Endodermal cell (in vitro differentiated cells): ENCODE results near the gene BRD7. TPM values are rescaled to one million over a fixed set of nuclear protein-coding genes. Genes with fewer than 3 reads are reported as not detected.

ENCODE experiments used
- DNase-seq: peaks from one replicate; pipeline ENCODE4 v3.0.0-alpha.2; 2017
- H3K27ac ChIP-seq: 2 replicates; pipeline ENCODE4 v1.5.1; 2013; ENCODE audit warnings: mild to moderate bottlenecking, low read depth, low read length, moderate library complexity
- H3K27me3 ChIP-seq: 2 replicates; pipeline ENCODE4 v1.6.1; 2013; ENCODE audit warnings: mild to moderate bottlenecking, low read length, moderate library complexity; ENCODE audit not compliant: insufficient read depth, control insufficient read depth, poor library complexity, severe bottlenecking
- H3K36me3 ChIP-seq: 2 replicates; pipeline ENCODE4 v1.7.0; 2013; ENCODE audit warnings: mild to moderate bottlenecking, low read length, moderate library complexity; ENCODE audit not compliant: control insufficient read depth, insufficient read depth
- H3K4me1 ChIP-seq: one replicate; pipeline ENCODE4 v1.7.0; 2013; ENCODE audit warnings: low read length; ENCODE audit not compliant: control insufficient read depth, insufficient read depth
- H3K4me3 ChIP-seq: 2 replicates; pipeline ENCODE4 v1.5.1; 2013; ENCODE audit warnings: mild to moderate bottlenecking, low read length, moderate library complexity
- H3K9ac ChIP-seq: 2 replicates; pipeline ENCODE4 v1.6.1; 2013; ENCODE audit warnings: mild to moderate bottlenecking, low read length, moderate library complexity; ENCODE audit not compliant: poor library complexity, severe bottlenecking; ENCODE audit errors: extremely low read depth
- H3K9me3 ChIP-seq: 2 replicates; pipeline ENCODE4 v1.6.1; 2013; ENCODE audit warnings: mild to moderate bottlenecking, low read length, moderate library complexity; ENCODE audit not compliant: control insufficient read depth
- H3K27ac Mint-ChIP-seq: 2 replicates; pipeline ENCODE4 v1.8.0; 2020; ENCODE audit warnings: mixed read lengths
- H3K27me3 Mint-ChIP-seq: 2 replicates; pipeline ENCODE4 v1.8.0; 2021; ENCODE audit warnings: mild to moderate bottlenecking, mixed read lengths; ENCODE audit not compliant: insufficient read depth
- H3K36me3 Mint-ChIP-seq: 2 replicates; pipeline ENCODE4 v1.8.0; 2020; ENCODE audit warnings: low read depth, mixed read lengths
- H3K4me1 Mint-ChIP-seq: 2 replicates; pipeline ENCODE4 v1.8.0; 2020; ENCODE audit warnings: mixed read lengths
- H3K4me3 Mint-ChIP-seq: 2 replicates; pipeline ENCODE4 v1.8.0; 2020; ENCODE audit warnings: mild to moderate bottlenecking, moderate library complexity, mixed read lengths
- H3K9me3 Mint-ChIP-seq: 2 replicates; pipeline ENCODE4 v1.8.0; 2020; ENCODE audit warnings: mild to moderate bottlenecking, mixed read lengths
- WGBS, 2 experiments: methylation state at CpG; one replicate each; pipeline versions ENCODE4 v1.1.5 to v1.1.7; 2013; ENCODE audit warnings: missing lambda C conversion rate in 2 of 2, mixed read lengths in 1 of 2; ENCODE audit not compliant: insufficient coverage in 1 of 2, insufficient read length in 1 of 2; 5-methylcytosine and 5-hydroxymethylcytosine counted together
- total RNA-seq, 2 donors: library from RNA; stranded (reverse); fragmentation: NEBNext Ultra II Directional in 1 of 2; extraction: Animal tissue kit (Norgen Biotek cat#: 25700) in 1 of 2; gene quantifications; 2 replicates in 1 of 2; 3 replicates in 1 of 2; pipeline ENCODE4 v1.2.1, GENCODE V29; 2021
- TF ChIP-seq, protein P1 (sequence below): fragments of 200-600 bp; sonication (generic); conservative IDR thresholded peaks from 2 replicates; pipeline ENCODE4 v1.5.0; 2021; ENCODE audit warnings: antibody characterized with exemption, mild to moderate bottlenecking

Gene BRD7
- total RNA-seq, 2 donors from 2014 or later = 125 to 163 TPM

DNA sequence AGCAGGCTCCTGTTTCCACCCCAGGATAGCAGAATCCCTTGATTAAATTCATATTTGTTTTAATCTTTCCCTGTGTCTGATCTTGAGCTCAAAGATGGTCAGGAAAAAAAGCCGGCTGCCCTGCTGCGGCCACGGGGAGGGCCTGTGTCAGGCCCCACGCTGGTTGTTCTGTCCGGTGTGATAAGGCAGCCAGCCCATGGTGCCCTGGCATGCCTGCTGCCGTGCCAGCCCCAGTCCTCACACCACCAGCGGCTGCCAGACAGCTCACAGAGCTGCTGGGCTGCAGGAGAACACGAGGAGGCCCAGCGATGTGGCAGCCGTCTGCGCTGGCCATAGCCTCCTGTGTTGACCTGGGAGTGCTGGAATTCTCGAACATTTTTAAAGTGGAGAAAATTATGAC lies 34.7 kb upstream of the BRD7 start:
- Mint-ChIP-seq H3K9me3 (no peaks in the 10 kb centered on the region), H3K27ac (no peak overlapping the region)
- no peak overlapping the region for H3K9ac ChIP-seq

DNA sequence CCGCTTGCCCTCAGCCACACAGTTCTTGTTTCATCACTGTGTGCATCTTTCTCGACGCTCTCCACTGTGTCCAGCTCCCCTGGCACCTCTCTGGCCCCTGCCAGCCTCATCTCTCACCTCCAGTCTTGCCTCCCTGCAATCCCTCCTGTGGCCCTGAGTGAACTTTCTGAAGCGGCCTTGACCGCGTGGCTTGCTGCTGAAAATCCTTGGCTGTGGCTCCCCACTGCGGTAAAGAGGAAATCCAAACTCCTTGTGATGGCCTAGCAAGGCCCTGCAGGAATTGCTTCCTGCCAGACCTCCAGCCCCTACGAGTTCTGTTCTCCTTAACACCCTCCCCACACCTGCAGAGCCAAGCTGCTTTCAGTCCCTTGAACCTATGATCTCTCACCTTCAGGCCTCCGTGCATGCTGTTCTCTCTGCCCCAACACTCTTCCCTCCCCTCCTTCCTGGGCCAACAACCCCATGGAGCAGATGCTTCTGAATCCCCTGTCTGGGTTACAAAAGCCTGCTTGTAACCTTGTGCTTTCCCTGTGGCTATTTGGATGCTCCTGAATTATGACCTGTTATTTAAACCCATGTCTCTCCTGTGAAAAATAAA lies 33.6 kb upstream of the BRD7 start:
- Mint-ChIP-seq H3K36me3 (no peaks in the 10 kb centered on the region), H3K9me3 (no peaks in the 10 kb centered on the region), H3K27me3 (no peaks in the 10 kb centered on the region), H3K4me3 (no peak overlapping the region), H3K4me1 (no peaks in the 10 kb centered on the region), H3K27ac (no peak overlapping the region)
- 80 to 91% methylated on average over 8 to 9 of the region's 9 CpGs for WGBS, 2 experiments
- Histone ChIP-seq H3K9me3 (no peaks in the 10 kb centered on the region), H3K36me3 (no peaks in the 10 kb centered on the region), H3K4me3 (no peak overlapping the region), H3K9ac (no peak overlapping the region), H3K27ac (no peak overlapping the region), H3K4me1 (no peaks in the 10 kb centered on the region), H3K27me3 (no peaks in the 10 kb centered on the region)
- TF ChIP-seq, protein P1, sequence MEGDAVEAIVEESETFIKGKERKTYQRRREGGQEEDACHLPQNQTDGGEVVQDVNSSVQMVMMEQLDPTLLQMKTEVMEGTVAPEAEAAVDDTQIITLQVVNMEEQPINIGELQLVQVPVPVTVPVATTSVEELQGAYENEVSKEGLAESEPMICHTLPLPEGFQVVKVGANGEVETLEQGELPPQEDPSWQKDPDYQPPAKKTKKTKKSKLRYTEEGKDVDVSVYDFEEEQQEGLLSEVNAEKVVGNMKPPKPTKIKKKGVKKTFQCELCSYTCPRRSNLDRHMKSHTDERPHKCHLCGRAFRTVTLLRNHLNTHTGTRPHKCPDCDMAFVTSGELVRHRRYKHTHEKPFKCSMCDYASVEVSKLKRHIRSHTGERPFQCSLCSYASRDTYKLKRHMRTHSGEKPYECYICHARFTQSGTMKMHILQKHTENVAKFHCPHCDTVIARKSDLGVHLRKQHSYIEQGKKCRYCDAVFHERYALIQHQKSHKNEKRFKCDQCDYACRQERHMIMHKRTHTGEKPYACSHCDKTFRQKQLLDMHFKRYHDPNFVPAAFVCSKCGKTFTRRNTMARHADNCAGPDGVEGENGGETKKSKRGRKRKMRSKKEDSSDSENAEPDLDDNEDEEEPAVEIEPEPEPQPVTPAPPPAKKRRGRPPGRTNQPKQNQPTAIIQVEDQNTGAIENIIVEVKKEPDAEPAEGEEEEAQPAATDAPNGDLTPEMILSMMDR = no peak
- DNase-seq = no peak

More for the DNA sequence above, 34.7 kb upstream of the BRD7 start:
- 90% methylated on average over 12 of the region's 12 CpGs; no CpG with 5 or more reads in 1 of the 2 experiments for WGBS, 2 experiments
- Histone ChIP-seq H3K4me3 (no peak overlapping the region), H3K36me3 (no peaks in the 10 kb centered on the region), H3K27ac (no peak overlapping the region), H3K9me3 (no peaks in the 10 kb centered on the region), H3K4me1 (no peaks in the 10 kb centered on the region), H3K27me3 (no peaks in the 10 kb centered on the region)
- Mint-ChIP-seq H3K36me3 (no peaks in the 10 kb centered on the region), H3K27me3 (no peaks in the 10 kb centered on the region), H3K4me1 (peaks cover 6% of the 10 kb centered on the region), H3K4me3 (no peak overlapping the region)
- TF ChIP-seq, protein P1 = no peak
- DNase-seq = no peak

DNA sequence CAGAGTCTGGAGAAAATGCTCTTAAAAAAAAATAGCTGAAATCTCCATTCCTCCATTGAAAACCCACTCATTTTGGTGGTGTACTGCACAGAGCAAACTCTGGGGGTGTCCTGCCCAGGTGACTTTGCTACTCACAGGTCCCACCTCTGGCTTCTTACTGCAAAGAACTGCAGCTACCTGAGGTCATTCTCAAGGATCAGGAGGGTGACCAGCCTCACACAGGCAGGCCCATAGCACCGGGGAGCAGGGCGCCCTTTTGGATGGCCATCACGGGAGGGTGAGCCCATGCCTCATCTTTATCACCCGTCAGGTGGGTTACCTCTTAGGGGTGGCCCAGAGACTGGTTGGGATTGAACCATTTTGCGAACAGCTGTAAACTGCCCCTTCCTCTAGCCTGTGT lies 32.6 kb upstream of the BRD7 start:
- Mint-ChIP-seq H3K4me3 (no peak overlapping the region), H3K27me3 (no peaks in the 10 kb centered on the region), H3K27ac (no peak overlapping the region), H3K4me1 (peaks cover 5% of the 10 kb centered on the region), H3K36me3 (no peaks in the 10 kb centered on the region), H3K9me3 (no peaks in the 10 kb centered on the region)
- DNase-seq = no peak
- H3K9ac ChIP-seq = no peak overlapping the region
- H3K36me3 ChIP-seq = no peaks in the 10 kb centered on the region
- H3K27ac ChIP-seq = no peak overlapping the region
- H3K9me3 ChIP-seq = no peaks in the 10 kb centered on the region
- no peaks in the 10 kb centered on the region for H3K4me1 ChIP-seq
- WGBS, 2 experiments = 93 to 100% methylated on average over 5 of the region's 5 CpGs
- TF ChIP-seq, protein P1 = no peak
- no peaks in the 10 kb centered on the region for H3K27me3 ChIP-seq
- H3K4me3 ChIP-seq = no peak overlapping the region
